BJ (cell line): ENCODE results near the gene MMP15. TPM values are rescaled to one million over a fixed set of nuclear protein-coding genes. Genes with fewer than 3 reads are reported as not detected.

Experiments used
- CTCF ChIA-PET: fragments of 350-600 bp; formaldehyde crosslinking; extraction: SDS; loops from one replicate; lab custom pipeline; 2021; ENCODE audit warnings: antibody characterized with exemption, inconsistent platforms; lab: Yijun Ruan, JAX
- POLR2A ChIA-PET: fragments of 300-600 bp; sonication (Branson Sonifier 250); formaldehyde crosslinking; extraction: SDS; loops from one replicate; lab custom pipeline; 2021; ENCODE audit warnings: antibody characterized with exemption; lab: Charles Lee
- DNase-seq: peaks from one replicate; pipeline ENCODE4 v3.0.0-alpha.2; 2011; ENCODE audit warnings: low read depth
- H3K27me3 ChIP-seq: 2 replicates; pipeline ENCODE4 v1.6.0; 2011; ENCODE audit warnings: low read length; ENCODE audit not compliant: control insufficient read depth, insufficient read depth
- H3K36me3 ChIP-seq: 2 replicates; pipeline ENCODE4 v1.5.1; 2011; ENCODE audit warnings: low read length; ENCODE audit not compliant: control insufficient read depth, insufficient read depth
- H3K4me3 ChIP-seq: 2 replicates; pipeline ENCODE4 v1.5.1; 2011; ENCODE audit warnings: low read depth, mild to moderate bottlenecking, control low read depth, low read length
- polyA plus RNA-seq: library from polyadenylated mRNA; depleted of rRNA; stranded (reverse); fragments of >200 nt; gene quantifications from 2 replicates; pipeline ENCODE4 v1.2.3, GENCODE V29; 2011
- TF ChIP-seq, protein P1 (sequence below): IDR thresholded peaks from 2 replicates; pipeline ENCODE4 v1.5.1; 2011; ENCODE audit warnings: low read depth, mild to moderate bottlenecking, control low read depth, inconsistent platforms, low read length, moderate library complexity; ENCODE audit not compliant: insufficient read depth

Gene MMP15
- polyA plus RNA-seq, 1 experiment = 1.1 TPM

DNA sequence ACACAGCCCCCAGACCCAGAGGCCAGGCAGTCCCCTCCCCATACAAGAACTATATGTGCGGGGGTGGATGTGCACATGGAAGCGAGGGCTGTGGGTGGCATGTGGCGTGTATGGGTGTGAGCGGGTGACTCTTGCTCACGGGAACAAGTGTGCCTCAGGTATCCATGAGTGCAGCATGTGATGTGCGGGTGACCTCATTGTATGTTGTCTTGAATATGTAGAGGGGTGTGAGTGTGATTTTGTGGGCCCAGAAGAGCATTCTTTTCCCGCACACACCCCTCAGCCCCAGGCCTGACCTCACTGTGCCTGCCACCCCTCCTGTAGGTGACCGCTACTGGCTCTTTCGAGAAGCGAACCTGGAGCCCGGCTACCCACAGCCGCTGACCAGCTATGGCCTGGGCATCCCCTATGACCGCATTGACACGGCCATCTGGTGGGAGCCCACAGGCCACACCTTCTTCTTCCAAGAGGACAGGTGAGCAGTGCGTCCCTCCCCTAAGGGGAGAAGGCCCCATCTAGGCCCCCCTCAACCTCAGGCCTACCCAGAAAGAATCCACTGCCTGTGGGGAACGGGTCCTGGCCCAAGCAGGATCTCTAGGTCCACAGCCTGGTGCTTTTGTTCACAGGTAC lies 17.4 kb downstream of the MMP15 start:
- TF ChIP-seq, protein P1, sequence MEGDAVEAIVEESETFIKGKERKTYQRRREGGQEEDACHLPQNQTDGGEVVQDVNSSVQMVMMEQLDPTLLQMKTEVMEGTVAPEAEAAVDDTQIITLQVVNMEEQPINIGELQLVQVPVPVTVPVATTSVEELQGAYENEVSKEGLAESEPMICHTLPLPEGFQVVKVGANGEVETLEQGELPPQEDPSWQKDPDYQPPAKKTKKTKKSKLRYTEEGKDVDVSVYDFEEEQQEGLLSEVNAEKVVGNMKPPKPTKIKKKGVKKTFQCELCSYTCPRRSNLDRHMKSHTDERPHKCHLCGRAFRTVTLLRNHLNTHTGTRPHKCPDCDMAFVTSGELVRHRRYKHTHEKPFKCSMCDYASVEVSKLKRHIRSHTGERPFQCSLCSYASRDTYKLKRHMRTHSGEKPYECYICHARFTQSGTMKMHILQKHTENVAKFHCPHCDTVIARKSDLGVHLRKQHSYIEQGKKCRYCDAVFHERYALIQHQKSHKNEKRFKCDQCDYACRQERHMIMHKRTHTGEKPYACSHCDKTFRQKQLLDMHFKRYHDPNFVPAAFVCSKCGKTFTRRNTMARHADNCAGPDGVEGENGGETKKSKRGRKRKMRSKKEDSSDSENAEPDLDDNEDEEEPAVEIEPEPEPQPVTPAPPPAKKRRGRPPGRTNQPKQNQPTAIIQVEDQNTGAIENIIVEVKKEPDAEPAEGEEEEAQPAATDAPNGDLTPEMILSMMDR = no peak
- Histone ChIP-seq H3K36me3 (no peaks in the 10 kb centered on the region), H3K27me3 (no peaks in the 10 kb centered on the region), H3K4me3 (no peak overlapping the region)
- ChIA-PET CTCF (no interaction called here), POLR2A (no interaction called here)
- no peak for DNase-seq

DNA sequence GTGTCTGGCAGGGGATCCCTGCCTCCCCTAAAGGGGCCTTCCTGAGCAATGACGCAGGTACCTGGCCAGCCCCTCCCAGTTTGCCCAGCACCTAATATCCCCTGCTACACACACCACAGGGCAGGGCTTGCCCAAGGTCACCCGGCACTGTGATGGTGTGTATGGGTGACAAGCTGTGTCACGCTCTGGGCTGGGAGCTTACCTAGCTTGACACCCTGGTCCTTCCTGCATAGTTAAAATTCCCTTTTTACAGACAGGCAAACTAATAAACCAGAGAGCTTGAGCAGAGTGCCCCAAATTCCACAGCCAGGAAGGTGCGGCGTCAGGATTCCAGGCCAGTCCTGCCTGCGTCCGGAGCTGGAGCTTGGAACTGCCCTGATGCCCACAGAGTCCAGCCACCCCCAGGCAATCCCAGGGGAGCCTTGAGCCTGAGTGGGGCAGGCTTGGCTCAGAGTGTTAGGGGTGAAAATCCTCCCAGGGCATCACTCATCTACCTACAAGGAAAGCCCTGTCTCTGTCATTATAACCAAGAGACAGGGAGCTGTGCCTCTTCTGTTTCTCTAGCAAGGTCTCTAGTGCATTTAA lies 18.1 kb downstream of the MMP15 start:
- no peaks in the 10 kb centered on the region for H3K36me3 ChIP-seq
- POLR2A ChIA-PET = no interaction called here
- no peaks in the 10 kb centered on the region for H3K27me3 ChIP-seq
- no peak overlapping the region for H3K4me3 ChIP-seq
- TF ChIP-seq, protein P1 = no peak
- no peak for DNase-seq
- CTCF ChIA-PET = interaction anchor here (0.9 to 1.3 kb wide), 2 partner anchors 11 to 83 kb away, joined by 3 read pairs; no protein-coding TSS in a partner anchor

DNA sequence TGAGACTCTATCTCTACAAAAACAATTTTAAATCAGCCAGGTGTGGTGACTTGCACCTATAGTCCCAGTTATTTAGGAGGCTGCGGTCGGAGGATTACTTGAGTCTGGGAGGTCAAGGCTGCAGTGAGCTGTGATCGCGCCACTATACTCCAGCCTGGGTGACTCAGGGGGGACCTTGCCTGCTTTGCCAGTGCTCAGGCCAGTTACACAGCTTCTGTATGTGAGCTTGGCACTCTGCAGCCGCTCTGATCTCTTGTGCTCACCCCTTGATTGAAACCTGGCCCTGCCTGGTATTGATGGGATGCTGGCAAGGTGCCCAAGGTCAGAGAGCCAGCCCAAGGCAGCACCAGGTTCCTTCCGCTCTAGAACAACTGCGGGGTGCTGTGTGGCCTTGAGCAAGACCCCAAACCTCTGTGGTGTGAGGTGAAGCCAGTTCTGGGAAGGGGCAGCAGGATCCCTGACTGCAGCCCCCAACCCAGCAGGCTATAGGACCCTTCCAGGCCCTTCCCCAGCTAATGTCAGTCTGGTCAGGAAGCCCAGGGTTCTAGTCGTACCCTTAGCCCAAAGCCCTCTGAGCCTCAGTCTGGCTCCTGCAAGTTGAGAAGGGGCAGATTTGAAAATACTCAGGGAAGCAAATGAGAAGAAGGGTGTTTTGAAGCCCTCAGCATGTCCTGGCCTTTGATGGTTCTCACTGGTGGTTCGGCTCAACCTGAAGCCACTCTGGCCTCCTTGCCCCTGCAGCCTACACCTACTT lies 18.9 kb downstream of the MMP15 start:
- no peak overlapping the region for H3K4me3 ChIP-seq
- no peaks in the 10 kb centered on the region for H3K27me3 ChIP-seq
- ChIA-PET CTCF (interaction anchor here (0.9 to 1.3 kb wide), 2 partner anchors 12 to 82 kb away, joined by 3 read pairs; no protein-coding TSS in a partner anchor), POLR2A (no interaction called here)
- no peaks in the 10 kb centered on the region for H3K36me3 ChIP-seq
- no peak for DNase-seq
- TF ChIP-seq, protein P1 = no peak

DNA sequence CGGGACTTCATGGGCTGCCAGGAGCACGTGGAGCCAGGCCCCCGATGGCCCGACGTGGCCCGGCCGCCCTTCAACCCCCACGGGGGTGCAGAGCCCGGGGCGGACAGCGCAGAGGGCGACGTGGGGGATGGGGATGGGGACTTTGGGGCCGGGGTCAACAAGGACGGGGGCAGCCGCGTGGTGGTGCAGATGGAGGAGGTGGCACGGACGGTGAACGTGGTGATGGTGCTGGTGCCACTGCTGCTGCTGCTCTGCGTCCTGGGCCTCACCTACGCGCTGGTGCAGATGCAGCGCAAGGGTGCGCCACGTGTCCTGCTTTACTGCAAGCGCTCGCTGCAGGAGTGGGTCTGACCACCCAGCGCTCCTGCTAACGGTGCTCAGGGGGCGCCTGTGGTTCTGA lies 19.5 kb downstream of the MMP15 start:
- no peak for DNase-seq
- ChIA-PET POLR2A (no interaction called here), CTCF (no interaction called here)
- H3K36me3 ChIP-seq = no peaks in the 10 kb centered on the region
- TF ChIP-seq, protein P1 = no peak
- H3K4me3 ChIP-seq = no peak overlapping the region
- no peaks in the 10 kb centered on the region for H3K27me3 ChIP-seq
